Measurements from ENCODE around the gene PTPRR.

PTPRR gene

DNA sequence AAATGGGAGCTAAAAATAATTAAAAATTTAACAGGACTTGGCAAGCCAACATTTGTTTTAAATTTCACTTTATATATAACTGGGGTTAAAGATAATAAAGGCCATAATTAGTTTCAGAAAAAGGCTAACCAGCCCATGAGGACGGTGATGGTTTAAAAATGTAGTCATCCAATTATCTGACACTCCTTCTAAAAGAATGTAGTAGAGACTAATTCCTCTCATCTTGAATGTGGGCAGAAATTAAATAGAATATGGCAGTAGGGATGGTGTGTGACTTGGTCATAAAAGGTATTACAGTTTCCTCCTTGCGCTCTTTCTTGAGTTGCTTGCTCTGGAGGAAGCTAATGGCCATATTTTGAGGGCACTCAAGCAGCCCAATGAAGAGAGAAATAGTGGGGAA is 234.2 kb downstream of the PTPRR start:
- DNase-seq, result no peak

DNA sequence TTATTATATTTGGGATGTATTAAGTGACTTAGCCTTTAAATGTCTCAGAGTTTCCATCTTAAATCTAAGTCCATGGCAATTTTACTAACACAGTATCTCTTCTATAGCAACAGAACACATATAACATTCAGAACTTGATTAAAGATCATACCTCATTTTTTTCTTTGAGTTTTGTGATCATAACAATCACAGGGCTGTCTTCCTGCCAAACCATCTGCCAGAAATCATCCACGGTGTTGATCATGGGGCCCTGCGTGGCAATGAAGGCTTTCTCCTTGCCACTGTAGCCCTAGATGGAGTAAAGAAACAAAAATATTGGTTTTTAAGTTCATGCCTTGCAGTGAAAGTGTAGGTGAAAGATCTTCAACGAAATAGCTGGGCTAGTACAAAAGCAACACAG is 236.6 kb downstream of the PTPRR start:
- DNase-seq, result no peak

DNA sequence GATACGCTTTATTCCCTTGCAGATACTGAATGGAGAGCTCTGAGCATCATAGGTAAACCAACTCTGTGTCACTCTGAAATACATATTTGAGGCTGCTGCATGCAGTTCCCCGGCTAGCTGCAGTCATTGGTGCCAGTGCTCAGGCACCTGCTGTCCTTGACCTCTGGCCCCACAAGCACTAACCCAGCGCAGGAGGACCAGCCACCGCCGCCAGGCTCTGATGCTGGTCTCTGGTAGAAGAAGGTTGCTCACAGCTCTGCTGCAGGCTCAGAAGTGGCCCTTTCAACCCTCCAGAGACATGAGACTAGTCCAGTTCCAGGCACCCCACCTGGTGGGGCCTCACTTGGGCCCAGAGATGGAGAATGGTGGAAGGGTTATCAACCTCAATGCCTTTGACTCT is 248.8 kb downstream of the PTPRR start:
- no peak for DNase-seq

GRCh38 chr12:70670948-70671347 is 249.6 kb downstream of the PTPRR start:
- no peak for DNase-seq

DNA sequence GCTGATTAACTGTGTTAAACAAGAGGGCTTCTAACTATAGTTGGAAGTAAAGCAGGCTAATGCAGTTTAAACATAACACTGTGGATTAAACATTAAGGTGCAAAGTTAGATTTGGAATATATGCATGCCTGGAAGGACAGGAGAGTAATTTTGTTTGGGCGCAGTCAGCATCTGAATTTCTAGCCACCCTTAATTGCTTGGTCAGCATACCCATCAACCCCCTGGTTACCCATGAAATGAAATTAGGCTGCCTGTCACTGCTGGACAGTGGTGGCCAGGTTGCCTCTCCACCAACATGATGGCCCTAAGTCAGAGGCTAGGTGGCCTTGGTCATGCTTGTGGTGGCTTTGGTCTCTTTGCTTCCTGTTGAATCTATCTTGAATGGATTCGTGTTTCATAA is 253.3 kb downstream of the PTPRR start:
- no peak for DNase-seq

DNA sequence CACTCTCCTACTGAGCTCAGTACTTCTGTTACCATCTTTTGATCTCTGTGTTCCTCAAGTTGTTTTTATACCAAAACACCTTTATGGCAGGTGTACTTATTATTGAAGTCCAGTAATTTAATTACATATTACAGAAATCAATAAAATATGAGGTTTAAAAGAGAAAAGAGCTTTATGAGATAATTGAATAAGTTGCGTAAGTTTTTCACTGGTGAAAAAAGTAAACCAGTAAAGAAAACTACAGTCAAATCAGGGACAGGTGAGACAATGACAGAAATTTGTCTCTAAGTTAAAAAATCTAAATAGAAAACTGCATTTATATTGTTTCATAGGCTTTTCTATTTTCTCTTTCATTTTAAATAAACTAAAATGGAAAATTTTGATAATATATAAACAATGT is 254.2 kb downstream of the PTPRR start:
- no peak for DNase-seq

GRCh38 chr12:70664465-70664881 is 256.1 kb downstream of the PTPRR start:
- no peak for DNase-seq

DNA sequence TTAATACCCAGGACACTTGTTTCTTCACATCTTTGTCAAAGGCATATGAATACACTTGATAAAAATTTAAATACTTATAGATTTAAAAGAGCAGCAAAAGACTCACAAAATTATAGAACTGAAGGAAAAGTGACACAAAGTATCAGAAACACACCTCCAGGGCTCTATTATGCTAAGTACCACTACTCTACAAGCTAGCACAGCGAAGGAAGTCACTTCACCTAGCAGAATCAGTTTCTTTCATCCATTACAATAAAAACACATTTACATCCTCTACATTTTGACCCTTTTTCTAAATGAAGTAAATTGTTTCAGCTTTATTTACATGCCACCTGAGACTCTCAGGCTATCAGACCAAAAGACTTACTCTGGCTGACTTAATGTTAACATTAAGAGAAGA is 256.7 kb downstream of the PTPRR start:
- DNase-seq, result no peak

GRCh38 chr12:70661466-70662161 is 258.9 kb downstream of the PTPRR start:
- DNase-seq, result peak; percentile 56

- DNase-seq, result peak; percentile 9
Observed at GRCh38 chr12:70660620-70661219, 259.8 kb downstream of the PTPRR start.

DNA sequence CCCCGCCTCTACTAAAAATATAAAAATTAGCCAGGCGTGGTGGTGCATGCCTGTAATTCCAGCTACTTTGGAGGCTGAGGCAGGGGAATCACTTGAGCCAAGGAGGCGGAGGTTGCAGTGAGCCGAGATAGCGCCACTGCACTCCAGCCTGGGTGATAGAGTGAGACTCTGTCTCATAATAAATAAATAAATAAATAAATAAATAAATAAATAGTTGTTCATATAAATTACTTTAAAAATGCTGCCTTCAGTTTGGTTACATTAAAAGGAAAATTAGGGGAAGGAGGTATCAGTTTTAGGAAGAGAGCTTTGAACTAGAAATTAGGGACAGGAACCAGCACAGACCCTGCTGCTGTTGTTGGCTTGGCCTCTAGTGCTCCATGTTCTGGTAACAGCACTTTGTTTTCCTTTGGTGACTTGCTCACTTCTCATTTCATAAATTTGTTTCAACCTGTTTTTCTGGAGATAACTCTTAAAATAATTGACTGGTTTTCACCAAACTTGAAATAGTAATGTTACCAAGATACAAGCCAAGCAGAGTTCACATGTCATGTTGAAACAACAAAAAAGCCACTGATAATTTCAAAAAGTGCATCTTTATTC is 260.4 kb downstream of the PTPRR start:
- DNase-seq, result no peak

DNA sequence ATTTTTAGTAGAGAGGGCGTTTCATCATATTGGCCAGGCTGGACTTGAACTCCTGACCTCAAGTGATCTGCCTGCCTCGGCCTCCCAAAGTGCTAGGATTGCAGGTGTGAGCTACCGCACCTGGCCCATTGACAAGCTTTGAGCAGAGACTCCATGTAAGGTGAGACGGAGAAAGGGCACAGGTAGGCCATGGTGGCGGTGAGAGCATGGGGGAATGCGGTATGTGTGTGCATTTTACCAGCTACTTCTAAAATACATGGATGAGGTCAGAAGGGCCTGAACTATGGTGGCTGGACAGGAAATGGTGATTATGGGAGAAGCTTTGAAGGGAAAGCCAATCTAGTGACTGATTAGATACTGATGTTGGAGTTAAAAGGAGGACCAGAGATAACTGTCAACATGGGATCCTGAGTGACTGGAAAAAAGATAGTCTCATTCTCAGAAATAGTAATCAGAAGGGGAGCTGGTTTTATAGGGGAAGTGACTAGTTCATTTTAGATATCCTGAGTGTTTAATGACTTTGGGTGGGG is 261.4 kb downstream of the PTPRR start:
- no peak for DNase-seq

GRCh38 chr12:70657616-70658286 is 262.8 kb downstream of the PTPRR start:
- no peak for DNase-seq

GRCh38 chr12:70652451-70652850 is 268.1 kb downstream of the PTPRR start:
- DNase-seq, result no peak

- peak; percentile 36 for DNase-seq
Observed at GRCh38 chr12:70648831-70649230, 271.7 kb downstream of the PTPRR start.

GRCh38 chr12:70648191-70648590 is 272.3 kb downstream of the PTPRR start:
- DNase-seq, result peak; percentile 7

DNA sequence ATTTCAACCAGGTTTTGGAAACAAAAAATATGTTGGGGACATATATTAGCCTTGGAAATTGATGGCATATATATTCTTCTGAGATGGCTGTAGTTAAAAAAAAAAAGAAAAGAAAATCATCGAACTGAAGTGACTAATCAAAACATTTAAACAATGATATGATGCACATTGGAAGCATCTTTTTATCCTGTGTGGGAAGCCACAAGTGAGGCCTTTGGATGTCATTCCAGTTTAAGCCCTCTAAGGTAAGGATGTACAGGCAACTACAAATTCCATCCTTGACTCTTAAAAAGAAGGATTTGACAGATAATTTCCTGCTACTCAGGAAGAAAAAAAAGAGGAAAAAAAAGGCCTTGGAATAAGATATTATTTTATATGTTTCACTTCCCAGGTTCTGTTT is 273.7 kb downstream of the PTPRR start:
- peak; percentile 34 for DNase-seq

- peak; percentile 87 for DNase-seq
Observed at GRCh38 chr12:70645494-70646317, 274.8 kb downstream of the PTPRR start.

GRCh38 chr12:70644861-70645260 is 275.7 kb downstream of the PTPRR start:
- no peak for DNase-seq

- no peak for DNase-seq
Observed at GRCh38 chr12:70643939-70644338, 276.6 kb downstream of the PTPRR start.

- no peak for DNase-seq
Observed at GRCh38 chr12:70641691-70642090, 278.8 kb downstream of the PTPRR start.

- DNase-seq, result no peak
Observed at GRCh38 chr12:70640901-70641300, 279.6 kb downstream of the PTPRR start.

- no peak for DNase-seq
Observed at GRCh38 chr12:70639535-70639934, 281.0 kb downstream of the PTPRR start.

All from kidney glomerular epithelial cell (primary cell).